GM21717 (cell line): ENCODE results near the gene RPE65.
"Not testable (repeated sequence)": the region's sequence is repeated elsewhere in the genome, so short reads cannot be mapped to it uniquely, and the experiment has no call there.

Experiments used
- ATAC-seq: cut with Tn5 transposase; IDR thresholded peaks from one replicate; pipeline ENCODE4 v1.9.1; 2021; ENCODE audit warnings: mild to moderate bottlenecking, moderate library complexity; ENCODE audit not compliant: unreplicated experiment

RPE65 gene

GRCh38 chr1:68449901-68450300, at the start of gene RPE65:
Gene RPE65 (minus strand): TSS chr1:68449954. CDS start chr1:68449905, 49 bp downstream.
- no peak for ATAC-seq

DNA sequence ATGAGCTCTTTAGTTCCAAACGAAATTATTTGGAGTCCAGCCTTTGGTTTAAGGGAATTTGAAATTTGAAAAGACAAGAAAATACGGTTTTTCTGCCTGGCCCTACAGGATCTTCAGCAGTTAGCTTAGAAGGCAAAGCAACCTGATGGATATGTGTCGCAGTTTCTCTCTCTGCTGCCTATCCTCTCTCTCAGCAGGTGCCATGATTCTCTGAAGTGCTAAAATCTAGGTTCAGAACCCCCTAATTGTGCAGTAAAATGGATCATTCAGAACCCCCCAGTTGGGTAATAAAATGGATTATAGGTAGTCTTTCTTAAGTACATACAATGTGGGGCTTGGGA, 47.6 kb upstream of the RPE65 start:
- ATAC-seq = peak; percentile 29

- ATAC-seq = peak; percentile 95
Measured at GRCh38 chr1:68496680-68497357, 47.1 kb upstream of the RPE65 start, which contains the start of gene DEPDC1. Gene DEPDC1 (minus strand): TSS chr1:68497082. CDS start chr1:68496999, 83 bp downstream.

DNA sequence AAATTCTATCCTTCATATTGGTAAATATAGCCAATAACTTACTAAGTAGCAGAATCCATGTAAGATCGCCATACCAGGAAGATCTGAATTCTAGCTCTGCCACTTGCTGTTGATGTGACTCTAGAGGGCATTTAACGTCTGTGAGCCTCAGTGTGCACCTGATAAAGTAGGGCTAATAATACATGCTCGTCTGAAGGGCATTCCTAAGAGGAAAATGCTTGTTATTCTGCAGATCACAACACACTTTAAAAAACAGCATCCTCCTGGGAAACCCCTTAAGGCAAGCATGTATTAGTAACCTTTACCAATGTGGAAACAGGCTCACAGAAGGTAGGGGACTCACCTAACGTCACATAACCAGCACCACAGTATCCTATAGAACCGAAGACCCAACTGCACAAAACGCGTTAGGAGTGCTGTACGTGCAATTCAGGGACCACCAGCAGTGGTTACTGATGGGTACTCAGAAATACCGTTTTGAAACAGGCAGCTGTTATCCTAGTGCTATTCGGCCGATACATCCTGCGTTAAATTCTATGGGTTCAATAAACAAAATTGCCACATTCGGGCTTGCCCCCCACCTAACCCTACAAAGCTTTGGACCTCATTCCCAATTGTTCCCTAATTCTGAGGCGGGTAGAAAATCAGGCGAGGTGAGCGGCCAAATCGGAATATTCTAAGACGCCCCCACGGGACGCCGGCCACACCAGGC, 46.4 kb upstream of the RPE65 start:
- ATAC-seq = no peak

GRCh38 chr1:68495532-68495931, 45.8 kb upstream of the RPE65 start:
- ATAC-seq = no peak

GRCh38 chr1:68493193-68493592, 43.4 kb upstream of the RPE65 start:
- no peak for ATAC-seq

- not testable (repeated sequence) for ATAC-seq
Measured at GRCh38 chr1:68492255-68492654, 42.5 kb upstream of the RPE65 start.

- no peak for ATAC-seq
Measured at GRCh38 chr1:68490046-68490651, 40.4 kb upstream of the RPE65 start.

DNA sequence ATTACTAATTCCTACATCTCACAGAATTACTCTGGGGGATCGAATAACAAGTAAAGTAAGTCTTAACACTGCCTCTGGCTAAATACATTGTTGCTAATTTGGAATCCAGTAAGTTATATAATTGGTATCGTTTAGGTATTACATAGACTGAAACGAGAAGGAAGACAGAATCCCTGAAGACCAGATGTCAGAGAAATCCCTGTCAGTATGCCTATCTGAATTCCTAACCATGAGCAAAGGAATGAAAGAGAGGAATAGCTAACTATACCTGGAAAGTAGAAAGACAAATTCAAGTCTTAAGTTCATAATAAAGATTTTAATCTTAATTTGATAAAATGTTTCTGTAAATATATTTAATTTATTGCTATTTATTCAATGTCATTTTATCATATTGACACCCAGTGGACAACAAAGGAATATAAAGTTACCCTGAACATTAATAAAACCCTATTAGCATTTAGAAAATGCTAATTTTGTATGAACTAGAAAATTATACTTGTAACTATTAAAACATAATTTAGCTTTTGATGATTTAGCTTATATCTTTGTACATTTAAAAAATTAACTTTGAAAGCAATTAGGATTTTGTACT, 35.8 kb upstream of the RPE65 start:
- no peak for ATAC-seq

DNA sequence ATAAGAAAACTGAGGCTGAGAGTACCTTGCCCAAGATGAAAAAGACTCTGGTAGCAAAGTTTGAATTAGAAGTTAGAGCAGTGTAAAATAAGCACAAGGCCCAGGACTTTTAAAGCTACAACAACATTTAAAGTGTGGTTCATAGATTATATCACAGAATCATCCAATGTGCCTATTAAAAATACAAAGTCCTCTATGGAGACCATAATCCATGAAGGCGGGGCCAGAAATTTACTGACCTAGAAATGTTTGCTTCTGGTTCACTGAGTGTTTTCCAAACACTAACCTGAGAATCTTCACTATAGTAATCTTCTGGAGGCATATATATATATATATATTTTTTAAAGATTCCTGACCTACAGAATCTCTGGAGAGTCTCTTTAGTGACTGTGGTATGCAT, 34.9 kb upstream of the RPE65 start:
- ATAC-seq = no peak

DNA sequence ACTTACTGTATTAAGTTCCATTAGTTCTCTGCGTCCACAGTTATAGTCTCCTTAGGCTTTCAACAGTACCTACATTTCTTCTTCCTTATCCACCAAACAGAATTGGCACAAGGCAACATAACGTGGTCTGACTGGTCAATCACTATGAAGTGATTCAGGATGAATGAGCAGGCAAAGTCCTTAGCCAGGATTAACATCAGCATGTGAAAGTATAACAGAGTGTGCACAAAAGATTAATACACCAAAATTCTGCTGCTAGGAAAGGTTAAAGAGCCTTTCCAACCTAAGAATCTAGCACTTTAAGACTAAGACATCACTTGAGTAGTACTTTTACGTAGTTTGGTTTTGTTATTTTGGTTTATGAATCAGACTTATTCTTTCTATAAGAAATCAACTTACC, 31.3 kb upstream of the RPE65 start:
- no peak for ATAC-seq

DNA sequence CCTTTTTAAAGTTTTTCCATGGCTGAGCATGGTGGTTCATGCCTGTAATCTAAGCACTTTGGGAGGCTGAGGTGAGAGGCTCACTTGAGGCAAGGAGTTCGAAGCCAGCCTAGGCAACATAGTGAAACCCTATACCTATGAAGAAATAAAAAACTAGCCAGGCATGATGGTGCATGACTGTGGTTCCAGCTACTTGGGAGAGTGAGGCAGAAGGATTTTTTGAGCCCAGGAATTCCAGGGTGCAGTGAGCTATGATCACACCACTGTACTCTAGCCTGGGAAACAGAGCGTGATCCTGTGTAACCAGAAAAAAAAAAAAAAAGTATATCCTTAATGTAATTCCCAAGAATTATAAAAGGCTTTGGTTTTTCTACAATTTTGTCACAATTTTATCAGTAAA, 29.7 kb upstream of the RPE65 start:
- ATAC-seq = no peak

DNA sequence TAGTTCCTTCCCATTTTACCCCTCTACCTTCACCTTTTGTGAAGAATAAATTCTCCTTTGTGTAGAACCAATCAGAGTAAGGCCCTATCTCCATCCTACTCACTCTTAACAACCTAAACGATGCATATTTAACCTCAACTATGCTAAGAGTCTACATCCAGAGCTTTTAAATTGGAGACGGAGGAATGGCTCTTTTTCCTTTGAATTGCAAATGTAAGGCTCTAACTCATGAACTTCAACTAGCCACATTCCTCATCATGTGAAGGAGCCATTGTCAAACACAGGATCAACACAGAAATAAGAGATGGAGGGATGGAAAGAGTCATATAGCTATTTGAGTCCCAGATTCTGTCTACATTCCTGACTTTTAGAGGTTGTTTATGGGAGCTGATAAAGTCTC, 28.9 kb upstream of the RPE65 start:
- no peak for ATAC-seq

GRCh38 chr1:68476626-68477025, 26.9 kb upstream of the RPE65 start:
- not testable (repeated sequence) for ATAC-seq

- no peak for ATAC-seq
Measured at GRCh38 chr1:68473060-68473459, 23.3 kb upstream of the RPE65 start.

DNA sequence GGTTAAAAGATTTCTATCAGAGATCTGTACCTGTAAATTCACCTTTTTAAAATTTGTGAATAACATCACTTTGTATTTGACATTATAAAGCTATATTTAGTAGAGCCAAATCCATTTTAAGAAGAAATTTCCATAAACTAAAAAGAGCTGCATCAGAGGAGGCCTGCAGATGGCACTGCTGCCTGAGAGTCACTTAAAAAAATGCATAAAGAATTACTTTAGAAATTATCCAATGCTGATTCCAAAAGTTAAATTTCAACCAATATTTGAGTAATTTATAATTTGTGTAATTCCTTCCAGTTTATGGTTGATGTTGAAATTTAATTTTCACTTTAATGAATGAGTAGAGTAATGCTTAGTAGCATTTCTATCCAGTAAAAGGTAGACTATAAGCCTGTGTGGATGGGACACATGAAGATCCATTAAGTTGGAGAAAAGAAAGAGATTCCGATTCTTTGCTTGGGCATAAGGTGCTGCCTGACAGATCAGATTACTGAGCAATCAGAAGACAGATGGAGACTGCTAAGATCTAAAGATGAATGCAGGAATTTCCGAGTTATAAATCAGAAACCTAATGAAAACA, 20.7 kb upstream of the RPE65 start:
- no peak for ATAC-seq

GRCh38 chr1:68464891-68465290, 15.1 kb upstream of the RPE65 start:
- no peak for ATAC-seq

DNA sequence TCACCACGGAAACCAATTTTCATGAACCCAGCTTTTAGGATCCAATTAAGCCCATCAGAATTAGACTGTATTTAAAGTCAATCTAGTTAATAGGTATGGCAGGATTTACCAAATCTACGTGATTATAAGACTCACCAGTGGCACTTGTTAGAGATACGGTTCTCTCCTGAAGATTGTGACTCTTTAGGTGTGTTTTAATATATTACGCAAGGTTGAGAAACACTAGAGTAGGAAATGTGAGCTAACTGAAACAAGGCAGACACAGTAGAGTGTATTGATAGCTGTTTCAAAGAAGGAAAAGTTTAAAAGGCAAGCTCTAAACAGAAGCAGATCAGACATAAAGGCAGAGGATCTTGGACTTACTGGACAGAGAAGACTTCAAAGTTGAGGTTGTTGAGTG, 11.2 kb upstream of the RPE65 start:
- no peak for ATAC-seq

- ATAC-seq = no peak
Measured at GRCh38 chr1:68459796-68460195, 10.0 kb upstream of the RPE65 start.

DNA sequence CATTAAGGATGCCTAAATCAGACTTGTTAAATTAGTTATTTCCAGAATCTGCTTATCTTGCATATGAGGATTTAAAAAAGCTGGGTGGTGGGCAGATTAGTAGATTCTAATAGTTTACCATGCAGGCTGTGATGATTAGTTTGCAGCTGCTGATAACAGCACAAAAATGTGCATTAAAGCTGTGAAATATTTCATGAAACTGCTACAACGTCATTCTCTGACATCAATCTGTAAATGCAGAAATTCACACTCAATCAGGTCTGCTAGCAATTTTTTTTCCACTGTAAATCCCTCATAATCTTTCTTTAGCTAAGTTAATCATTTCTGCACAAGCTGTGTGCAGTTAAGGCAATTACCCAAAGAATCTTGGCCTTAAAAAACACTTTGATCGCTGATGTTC, 9.3 kb upstream of the RPE65 start:
- no peak for ATAC-seq

GRCh38 chr1:68456202-68456601, 6.4 kb upstream of the RPE65 start:
- no peak for ATAC-seq
